Endothelial cell of umbilical vein (primary cell): ENCODE measurements around the gene VDAC2. TPM values are rescaled to one million over a fixed set of nuclear protein-coding genes. Genes with fewer than 3 reads are reported as not detected.
"Not testable (repeated sequence)": the region's sequence is repeated elsewhere in the genome, so short reads cannot be mapped to it uniquely, and the experiment has no call there.

ENCODE experiments used
- BruUV-seq: library from RNA; stranded (reverse); fragments of 400-500 nt; replicated peaks from 2 replicates; lab custom pipeline; 2021; lab: Mats Ljungman, UMichigan
- CTCF ChIA-PET: fragments of 300-600, 350-600 bp; sonication (Branson Sonifier 250); formaldehyde crosslinking; loops from one replicate; lab custom pipeline; 2021; ENCODE audit warnings: antibody characterized with exemption, inconsistent platforms; lab: Charles Lee
- POLR2A ChIA-PET: fragments of 300-600, 350-600 bp; sonication (Branson Sonifier 250); formaldehyde crosslinking; loops from one replicate; lab custom pipeline; 2021; ENCODE audit warnings: antibody characterized with exemption, inconsistent platforms; lab: Charles Lee
- DNase-seq: peaks from one replicate; pipeline ENCODE4 v3.0.0-alpha.2; 2011; ENCODE audit warnings: low read depth, low spot score
- FAIRE-seq: peaks from 2 replicates; lab custom pipeline; 2011; peaks lifted over from hg19 to GRCh38; lab: Jason Lieb, UNC
- H2AFZ ChIP-seq: 2 replicates; pipeline ENCODE4 v1.6.0; 2012; ENCODE audit warnings: low read depth, low read length, control low read depth, inconsistent platforms
- H3K27ac ChIP-seq: 2 replicates; pipeline ENCODE4 v1.5.1; 2011; ENCODE audit warnings: low read depth, mild to moderate bottlenecking, control low read depth, low read length, moderate library complexity; ENCODE audit not compliant: insufficient read depth
- H3K27me3 ChIP-seq, 2 experiments: 2 replicates each; pipeline versions ENCODE4 v1.6.0 to v1.6.1; 2011; ENCODE audit warnings: low read length in 2 of 2, mixed read lengths in 1 of 2; ENCODE audit not compliant: control insufficient read depth in 2 of 2, insufficient read depth in 2 of 2
- H3K36me3 ChIP-seq, 2 experiments: 2 replicates in 1 of 2; 3 replicates in 1 of 2; pipeline ENCODE4 v1.5.1; 2011; ENCODE audit warnings: low read length in 2 of 2, mild to moderate bottlenecking in 1 of 2, moderate library complexity in 1 of 2; ENCODE audit not compliant: control insufficient read depth in 2 of 2, insufficient read depth in 2 of 2; ENCODE audit errors: extremely low read depth in 1 of 2
- H3K4me1 ChIP-seq: 3 replicates; pipeline ENCODE4 v1.5.1; 2011; ENCODE audit warnings: mild to moderate bottlenecking, low read length; ENCODE audit not compliant: control insufficient read depth, insufficient read depth; ENCODE audit errors: extremely low read depth
- H3K4me2 ChIP-seq: 2 replicates; pipeline ENCODE4 v1.6.1; 2011; ENCODE audit warnings: low read length, control low read depth, mixed read lengths; ENCODE audit not compliant: insufficient read depth
- H3K4me3 ChIP-seq, 3 experiments: fragments of 200-600 bp in 1 of 3; sonication (generic), shearing (Covaris generic) in 1 of 3; replicated peaks in 1 of 3; 2 replicates each; pipeline ENCODE4 v1.5.1; 2011 to 2016; ENCODE audit warnings: control low read depth in 3 of 3, low read length in 3 of 3, mild to moderate bottlenecking in 2 of 3, inconsistent platforms in 1 of 3, low read depth in 1 of 3, moderate library complexity in 1 of 3; ENCODE audit not compliant: insufficient read depth in 1 of 3
- H3K79me2 ChIP-seq: 2 replicates; pipeline ENCODE4 v1.6.0; 2012; ENCODE audit warnings: low read length, inconsistent platforms; ENCODE audit not compliant: control insufficient read depth, insufficient read depth
- H3K9ac ChIP-seq: replicated peaks from 2 replicates; pipeline ENCODE3; 2011; ENCODE audit warnings: low read length, control low read depth; ENCODE audit not compliant: insufficient read depth; ENCODE audit errors: extremely low read depth
- H3K9me1 ChIP-seq: replicated peaks from 3 replicates; pipeline ENCODE4 v1.6.0; 2011; ENCODE audit warnings: mild to moderate bottlenecking, low read length; ENCODE audit not compliant: control insufficient read depth, insufficient read depth; ENCODE audit errors: extremely low read depth
- H3K9me3 ChIP-seq: replicated peaks from 2 replicates; pipeline ENCODE4 v1.5.1; 2012; ENCODE audit warnings: low read length, inconsistent platforms; ENCODE audit not compliant: control insufficient read depth, insufficient read depth
- H4K20me1 ChIP-seq: replicated peaks from 2 replicates; pipeline ENCODE3; 2011; ENCODE audit warnings: mild to moderate bottlenecking, low read length; ENCODE audit not compliant: control insufficient read depth, insufficient read depth; ENCODE audit errors: extremely low read depth
- CTCF ChIP-seq, 2 donors: IDR thresholded peaks; 1 replicate in 1 of 2; 2 replicates in 1 of 2; pipeline ENCODE4 v1.5.1; 2011; ENCODE audit warnings: low read length in 2 of 2, mild to moderate bottlenecking in 2 of 2, moderate library complexity in 2 of 2, control low read depth in 1 of 2, inconsistent platforms in 1 of 2, low read depth in 1 of 2; ENCODE audit not compliant: insufficient read depth in 1 of 2; ENCODE audit errors: extremely low read depth in 1 of 2
- EZH2 ChIP-seq: IDR thresholded peaks from 2 replicates; pipeline ENCODE4 v1.6.1; 2012; ENCODE audit warnings: borderline replicate concordance, low read depth, mild to moderate bottlenecking, moderate library complexity, low read length, inconsistent platforms; ENCODE audit not compliant: severe bottlenecking
- FOS ChIP-seq: IDR thresholded peaks from 2 replicates; pipeline ENCODE4 v1.6.1; 2011; ENCODE audit warnings: mild to moderate bottlenecking, low read length, moderate library complexity, borderline replicate concordance; ENCODE audit not compliant: insufficient read depth
- GATA2 ChIP-seq: IDR thresholded peaks from 2 replicates; pipeline ENCODE4 v1.7.0; 2011; ENCODE audit warnings: low read depth, mild to moderate bottlenecking, moderate library complexity, mixed read lengths, low read length; ENCODE audit not compliant: insufficient read length, insufficient read depth
- JUN ChIP-seq: IDR thresholded peaks from 2 replicates; pipeline ENCODE4 v1.6.1; 2011; ENCODE audit warnings: borderline replicate concordance, low read depth; ENCODE audit not compliant: insufficient read length, insufficient read depth
- MAX ChIP-seq: IDR thresholded peaks from 2 replicates; pipeline ENCODE4 v1.6.1; 2011; ENCODE audit not compliant: insufficient read depth, insufficient read length
- MYC ChIP-seq: IDR thresholded peaks from one replicate; pipeline ENCODE4 v1.6.1; 2011; ENCODE audit warnings: mild to moderate bottlenecking, low read depth, low read length
- POLR2A ChIP-seq: IDR thresholded peaks from 2 replicates; pipeline ENCODE4 v1.6.1; 2012; ENCODE audit warnings: low read depth, mild to moderate bottlenecking, control low read depth, low read length
- POLR2AphosphoS5 ChIP-seq: IDR thresholded peaks from 2 replicates; pipeline ENCODE4 v1.6.1; 2012; ENCODE audit warnings: low read depth, mild to moderate bottlenecking, control low read depth, low read length, moderate library complexity; ENCODE audit not compliant: insufficient read depth
- dilution Hi-C: fragments of 300-500 bp; cut with MboI; formaldehyde crosslinking; loops from one replicate; pipeline ENCODE4 v1.15.0; 2019; ENCODE audit warnings: low sequenced_read_pairs; ENCODE audit not compliant: extremely low pct_ligation_motif_present
- intact Hi-C: fragments of 100-400 bp; cut with micrococcal nuclease; formaldehyde crosslinking; loops from one replicate; pipeline ENCODE4 v1.10.0; 2022
- polyA plus RNA-seq, 4 experiments: library from polyadenylated mRNA; depleted of rRNA in 3 of 4; stranded (reverse) in 3 of 4; unstranded in 1 of 4; fragments of >200 nt; gene quantifications; 2 replicates each; pipeline versions ENCODE4 v1.2.1 to v1.2.3, GENCODE V29; 2011 to 2012; ENCODE audit warnings: missing spikeins in 1 of 4
- total RNA-seq: library from RNA; stranded (reverse); gene quantifications from 2 replicates; pipeline ENCODE4 v1.2.3, GENCODE V29; 2021

VDAC2 gene
- total and polyA plus RNA-seq, 2 donors (not counting 3 experiments of a cell fraction or from before 2014, with no cell fraction given): 89.3 to 222 TPM

GRCh38 chr10:75197906-75198305 is 12.7 kb upstream of the VDAC2 start:
- Histone ChIP-seq H3K4me2 (no peak overlapping the region), H3K27ac (no peak overlapping the region), H3K4me1 (no peaks in the 10 kb centered on the region), H3K36me3 (no peaks in the 10 kb centered on the region), H3K9ac (no peak overlapping the region), H3K9me1 (no peaks in the 10 kb centered on the region), H3K4me3 (no peak overlapping the region), H4K20me1 (no peaks in the 10 kb centered on the region), H3K27me3 (no peaks in the 10 kb centered on the region), H2AFZ (no peak overlapping the region), H3K79me2 (no peaks in the 10 kb centered on the region), H3K9me3 (no peaks in the 10 kb centered on the region)
- ChIA-PET CTCF (interaction anchor here (1.2 to 1.4 kb wide), 3 partner anchors 10 to 32 kb away, joined by 3 to 6 read pairs (median 3); no protein-coding TSS in a partner anchor), POLR2A (no interaction called here)
- BruUV-seq: no TSS peak
- DNase-seq: no peak
- TF ChIP-seq EZH2 (no peak), POLR2AphosphoS5 (no peak), MYC (no peak), CTCF (IDR thresholded peaks at IDR 0.05; ENCODE audit: extremely low read depth in 1 of 2, insufficient read depth in 1 of 2, low read depth in 1 of 2, low read length in 2 of 2) (no peak), POLR2A (no peak), JUN (no peak), FOS (no peak), GATA2 (no peak), MAX (no peak)
- dilution Hi-C loops: no loop called here
- intact Hi-C loops: no loop called here
- FAIRE-seq: no peak

- BruUV-seq, H3K27me3 ChIP-seq, H4K20me1 ChIP-seq, DNase-seq, H3K9me1 ChIP-seq, FAIRE-seq, H3K36me3 ChIP-seq, H3K9me3 ChIP-seq, H3K4me2 ChIP-seq, H3K4me3 ChIP-seq, H3K79me2 ChIP-seq, H3K9ac ChIP-seq, H3K4me1 ChIP-seq, H2AFZ ChIP-seq, dilution Hi-C loops, H3K27ac ChIP-seq, intact Hi-C loops: not testable (repeated sequence)
- CTCF ChIA-PET: interaction anchor here (2.8 kb wide), 1 partner anchor 12 kb away, joined by 13 read pairs; no protein-coding TSS in a partner anchor
- POLR2A ChIA-PET: interaction anchor here (0.6 kb wide), 1 partner anchor 34 kb away, joined by 3 read pairs; no protein-coding TSS in a partner anchor
Observed at GRCh38 chr10:75199949-75200348, 10.6 kb upstream of the VDAC2 start.
